Peyer's patch (tissue), 4 donors: ENCODE results near the gene CCDC201. TPM values are rescaled to one million over a fixed set of nuclear protein-coding genes. Genes with fewer than 3 reads are reported as not detected.

Experiments used
- DNase-seq, 3 donors: peaks; one replicate each; pipeline ENCODE4 v3.0.0-alpha.2; 2017 to 2019
- H3K27ac ChIP-seq, 4 donors: fragments of 200-600 bp; sonication (generic); one replicate each; pipeline ENCODE4 v1.5.1; 2016 to 2019
- H3K27me3 ChIP-seq, 2 donors: fragments of 200-600 bp; sonication (generic); one replicate each; pipeline ENCODE4 v1.5.1; 2019
- H3K36me3 ChIP-seq, 3 donors: fragments of 200-600 bp; sonication (generic); one replicate each; pipeline ENCODE4 v1.5.1; 2016 to 2019
- H3K4me1 ChIP-seq, 4 donors: fragments of 200-600 bp; sonication (generic); one replicate each; pipeline ENCODE4 v1.5.1; 2016 to 2019
- H3K4me3 ChIP-seq, 4 donors: fragments of 200-600 bp; sonication (generic); 1 replicate in 3 of 4; 2 replicates in 1 of 4; pipeline ENCODE4 v1.5.1; 2016 to 2019; ENCODE audit warnings: mild to moderate bottlenecking in 1 of 4
- H3K9me3 ChIP-seq, 4 donors: fragments of 200-600 bp; sonication (generic); one replicate each; pipeline ENCODE4 v1.5.1; 2016 to 2019; ENCODE audit warnings: mild to moderate bottlenecking in 1 of 4
- CTCF ChIP-seq, 6 experiments: fragments of 450-650 bp in 4 of 6; fragments of 200-600 bp in 2 of 6; sonication (generic) in 1 of 6; IDR thresholded peaks; one replicate each; pipeline ENCODE4 v1.5.1; 2017 to 2019; ENCODE audit warnings: antibody characterized with exemption in 6 of 6, mild to moderate bottlenecking in 3 of 6, moderate library complexity in 1 of 6
- POLR2A ChIP-seq, 2 donors: fragments of 450-650 bp; IDR thresholded peaks; one replicate each; pipeline ENCODE4 v1.5.1; 2017; ENCODE audit warnings: antibody characterized with exemption in 2 of 2, mild to moderate bottlenecking in 2 of 2, moderate library complexity in 2 of 2
- total RNA-seq, 4 donors: library from RNA; depleted of rRNA; stranded (reverse); fragments of >200 nt; gene quantifications; one replicate each; pipeline ENCODE4 v1.1.0, GENCODE V29; 2016

CCDC201 gene
- total RNA-seq, 4 donors from 2014 or later, result not detected

GRCh38 chr7:45914911-45915310 lies 42.0 kb upstream of the CCDC201 start:
- no peak for DNase-seq
- peaks cover 0 to 9% (median 0%) of the 10 kb centered on the region in 3 donors for H3K36me3 ChIP-seq
- H3K9me3 ChIP-seq, result no peaks in the 10 kb centered on the region
- TF ChIP-seq CTCF (IDR thresholded peaks at IDR 0.05) (no peak), POLR2A (IDR thresholded peaks at IDR 0.05) (no peak)
- H3K27me3 ChIP-seq, result no peaks in the 10 kb centered on the region
- no peak overlapping the region for H3K4me3 ChIP-seq
- H3K27ac ChIP-seq, result no peak overlapping the region
- peaks cover 0 to 6% (median 0%) of the 10 kb centered on the region in 4 donors for H3K4me1 ChIP-seq

DNA sequence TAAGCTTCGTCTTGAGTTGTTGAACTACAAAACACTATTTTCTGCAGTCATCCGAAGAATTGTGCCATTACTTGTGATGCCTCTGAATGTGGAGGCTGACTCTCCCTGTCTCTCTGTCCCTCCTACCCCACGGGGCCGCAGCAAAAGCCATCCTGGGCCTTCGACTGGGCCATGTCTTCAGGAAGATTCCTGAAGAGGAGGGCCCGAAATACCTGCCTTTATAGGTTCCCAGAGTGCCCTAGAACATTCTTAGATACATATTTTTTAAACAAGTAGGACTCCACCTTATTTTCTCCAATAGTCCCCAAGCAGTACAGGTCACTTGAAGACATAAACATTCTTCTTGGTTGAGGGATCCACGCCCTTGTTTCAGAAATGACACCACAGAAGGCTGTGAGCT lies 40.1 kb upstream of the CCDC201 start:
- H3K36me3 ChIP-seq, result peaks cover 0 to 9% (median 0%) of the 10 kb centered on the region in 3 donors
- H3K27ac ChIP-seq, result no peak overlapping the region
- no peak overlapping the region for H3K4me3 ChIP-seq
- H3K4me1 ChIP-seq, result no peaks in the 10 kb centered on the region
- no peaks in the 10 kb centered on the region for H3K27me3 ChIP-seq
- TF ChIP-seq POLR2A (IDR thresholded peaks at IDR 0.05), result no peak
- TF ChIP-seq CTCF (IDR thresholded peaks at IDR 0.05), result no peak
- no peaks in the 10 kb centered on the region for H3K9me3 ChIP-seq
- DNase-seq, result no peak

GRCh38 chr7:45911311-45911710 lies 38.4 kb upstream of the CCDC201 start:
- Histone ChIP-seq H3K27me3 (no peaks in the 10 kb centered on the region), H3K27ac (no peak overlapping the region), H3K9me3 (no peaks in the 10 kb centered on the region), H3K4me1 (no peaks in the 10 kb centered on the region), H3K36me3 (peaks cover 0 to 9% (median 0%) of the 10 kb centered on the region in 3 donors), H3K4me3 (no peak overlapping the region)
- no peak for DNase-seq
- TF ChIP-seq CTCF (IDR thresholded peaks at IDR 0.05) (no peak), POLR2A (IDR thresholded peaks at IDR 0.05) (no peak)

GRCh38 chr7:45910855-45911254 lies 38.0 kb upstream of the CCDC201 start:
- Histone ChIP-seq H3K36me3 (peaks cover 0 to 9% (median 0%) of the 10 kb centered on the region in 3 donors), H3K27me3 (no peaks in the 10 kb centered on the region), H3K4me1 (no peaks in the 10 kb centered on the region), H3K9me3 (no peaks in the 10 kb centered on the region), H3K4me3 (no peak overlapping the region), H3K27ac (no peak overlapping the region)
- TF ChIP-seq CTCF (IDR thresholded peaks at IDR 0.05) (no peak), POLR2A (IDR thresholded peaks at IDR 0.05) (no peak)
- no peak for DNase-seq

DNA sequence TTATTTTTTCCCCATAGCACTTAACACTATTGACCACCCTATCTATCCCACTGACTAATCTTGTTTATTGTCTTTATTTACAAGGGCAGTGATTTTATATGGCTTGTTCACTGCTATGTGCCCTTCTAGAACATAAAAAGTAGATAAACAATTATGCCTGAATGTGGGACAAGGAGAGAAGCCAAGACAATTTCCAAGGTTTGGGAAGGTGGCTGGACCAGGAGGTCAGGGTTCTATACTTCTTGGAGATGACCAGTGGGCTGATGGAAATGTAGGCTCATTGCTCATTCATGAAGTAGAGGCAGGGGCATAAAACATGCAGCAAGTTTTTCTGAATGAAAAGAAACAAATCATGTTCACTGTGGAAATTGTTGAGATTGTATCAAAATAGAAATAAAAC lies 36.7 kb upstream of the CCDC201 start:
- DNase-seq, result no peak
- H3K4me1 ChIP-seq, result no peaks in the 10 kb centered on the region
- no peak for TF ChIP-seq POLR2A (IDR thresholded peaks at IDR 0.05)
- no peak for TF ChIP-seq CTCF (IDR thresholded peaks at IDR 0.05)
- no peak overlapping the region for H3K27ac ChIP-seq
- no peaks in the 10 kb centered on the region for H3K27me3 ChIP-seq
- no peak overlapping the region for H3K4me3 ChIP-seq
- no peaks in the 10 kb centered on the region for H3K9me3 ChIP-seq
- peaks cover 0 to 9% (median 0%) of the 10 kb centered on the region in 3 donors for H3K36me3 ChIP-seq

GRCh38 chr7:45902820-45903219 lies 29.9 kb upstream of the CCDC201 start:
- no peak overlapping the region for H3K27ac ChIP-seq
- H3K9me3 ChIP-seq, result no peaks in the 10 kb centered on the region
- H3K4me3 ChIP-seq, result no peak overlapping the region
- H3K36me3 ChIP-seq, result no peaks in the 10 kb centered on the region
- H3K4me1 ChIP-seq, result no peaks in the 10 kb centered on the region
- DNase-seq, result no peak
- H3K27me3 ChIP-seq, result no peaks in the 10 kb centered on the region
- no peak for TF ChIP-seq CTCF (IDR thresholded peaks at IDR 0.05)
- TF ChIP-seq POLR2A (IDR thresholded peaks at IDR 0.05), result no peak
